Parathyroid adenoma (tissue), 2 donors: ENCODE measurements around the gene IRF1.

Experiments
- H2AFZ ChIP-seq: fragments of 300-600 bp; sonication (generic); one replicate; pipeline ENCODE4 v1.7.0; 2017; ENCODE audit warnings: antibody characterized with exemption, mild to moderate bottlenecking
- H3K27ac ChIP-seq: fragments of 300-600 bp; sonication (generic); one replicate; pipeline ENCODE4 v1.7.0; 2017
- H3K27me3 ChIP-seq: fragments of 300-600 bp; sonication (generic); one replicate; pipeline ENCODE4 v1.7.0; 2017; ENCODE audit warnings: low read length; ENCODE audit not compliant: control insufficient read depth, insufficient read depth
- H3K36me3 ChIP-seq: fragments of 300-600 bp; sonication (generic); one replicate; pipeline ENCODE4 v1.7.0; 2017; ENCODE audit warnings: low read length; ENCODE audit not compliant: control insufficient read depth, insufficient read depth
- H3K4me1 ChIP-seq: fragments of 300-600 bp; sonication (generic); one replicate; pipeline ENCODE4 v1.7.0; 2017; ENCODE audit warnings: control low read depth
- H3K4me2 ChIP-seq: fragments of 300-600 bp; sonication (generic); one replicate; pipeline ENCODE4 v1.7.0; 2017; ENCODE audit warnings: low read length
- H3K4me3 ChIP-seq: fragments of 300-600 bp; sonication (generic); one replicate; pipeline ENCODE4 v1.7.0; 2017; ENCODE audit warnings: low read depth, low read length
- H3K79me2 ChIP-seq: fragments of 300-600 bp; sonication (generic); one replicate; pipeline ENCODE4 v1.7.0; 2017; ENCODE audit warnings: control low read depth
- H3K9ac ChIP-seq: fragments of 300-600 bp; sonication (generic); one replicate; pipeline ENCODE4 v1.7.0; 2017; ENCODE audit warnings: mild to moderate bottlenecking
- H3K9me3 ChIP-seq: fragments of 300-600 bp; sonication (generic); one replicate; pipeline ENCODE4 v1.7.0; 2017; ENCODE audit warnings: low read length; ENCODE audit not compliant: control insufficient read depth
- TF ChIP-seq, protein P1 (sequence below): fragments of 300-600 bp; sonication (generic); IDR thresholded peaks from one replicate; pipeline ENCODE4 v1.7.0; 2017; ENCODE audit warnings: antibody characterized with exemption, mild to moderate bottlenecking
- donor health status: primary hyperparathyroidism.

IRF1 gene

DNA sequence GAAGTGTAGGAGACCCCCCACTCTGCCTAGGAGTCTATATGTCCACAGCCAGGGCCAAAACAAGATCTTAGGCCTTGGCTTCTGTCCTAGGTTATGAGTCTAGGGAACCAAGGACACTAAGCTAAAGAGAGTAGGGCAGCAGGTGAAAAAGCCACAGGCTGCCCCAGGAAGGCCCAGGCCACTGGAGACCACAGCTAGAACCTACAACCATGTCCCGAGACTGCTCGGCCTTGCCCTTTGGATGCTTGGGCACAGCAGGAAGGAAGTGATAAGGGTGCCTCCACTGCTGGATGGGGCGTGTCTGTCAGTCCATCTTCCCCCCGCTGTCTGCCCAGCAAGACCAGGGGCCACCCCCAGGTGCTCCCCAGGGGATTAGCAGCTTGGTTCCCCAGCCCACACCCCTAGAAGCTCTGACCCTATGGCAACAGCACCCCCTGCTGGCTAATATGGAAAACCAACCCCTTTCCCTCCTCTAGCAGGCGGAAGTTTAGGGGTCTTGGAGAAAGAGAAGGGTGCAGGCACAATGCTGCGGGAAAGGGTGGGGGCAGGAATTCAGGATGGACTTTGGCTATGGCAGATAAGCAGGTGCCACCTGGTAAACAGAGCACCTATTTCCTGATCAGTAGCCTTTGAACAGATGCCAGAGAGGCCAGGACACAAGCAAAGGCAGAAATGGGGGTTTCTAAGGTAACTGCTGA, 10.5 kb upstream of the IRF1 start:
- H2AFZ ChIP-seq = no peak overlapping the region
- peak overlapping the region; percentile 34 for H3K27ac ChIP-seq
- H3K27me3 ChIP-seq = no peaks in the 10 kb centered on the region
- no peak overlapping the region for H3K4me3 ChIP-seq
- TF ChIP-seq, protein P1, sequence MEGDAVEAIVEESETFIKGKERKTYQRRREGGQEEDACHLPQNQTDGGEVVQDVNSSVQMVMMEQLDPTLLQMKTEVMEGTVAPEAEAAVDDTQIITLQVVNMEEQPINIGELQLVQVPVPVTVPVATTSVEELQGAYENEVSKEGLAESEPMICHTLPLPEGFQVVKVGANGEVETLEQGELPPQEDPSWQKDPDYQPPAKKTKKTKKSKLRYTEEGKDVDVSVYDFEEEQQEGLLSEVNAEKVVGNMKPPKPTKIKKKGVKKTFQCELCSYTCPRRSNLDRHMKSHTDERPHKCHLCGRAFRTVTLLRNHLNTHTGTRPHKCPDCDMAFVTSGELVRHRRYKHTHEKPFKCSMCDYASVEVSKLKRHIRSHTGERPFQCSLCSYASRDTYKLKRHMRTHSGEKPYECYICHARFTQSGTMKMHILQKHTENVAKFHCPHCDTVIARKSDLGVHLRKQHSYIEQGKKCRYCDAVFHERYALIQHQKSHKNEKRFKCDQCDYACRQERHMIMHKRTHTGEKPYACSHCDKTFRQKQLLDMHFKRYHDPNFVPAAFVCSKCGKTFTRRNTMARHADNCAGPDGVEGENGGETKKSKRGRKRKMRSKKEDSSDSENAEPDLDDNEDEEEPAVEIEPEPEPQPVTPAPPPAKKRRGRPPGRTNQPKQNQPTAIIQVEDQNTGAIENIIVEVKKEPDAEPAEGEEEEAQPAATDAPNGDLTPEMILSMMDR = peak; percentile 91
- no peaks in the 10 kb centered on the region for H3K79me2 ChIP-seq
- no peaks in the 10 kb centered on the region for H3K9me3 ChIP-seq
- H3K4me2 ChIP-seq = no peak overlapping the region
- peaks cover 14% of the 10 kb centered on the region for H3K4me1 ChIP-seq
- no peak overlapping the region for H3K9ac ChIP-seq
- H3K36me3 ChIP-seq = no peaks in the 10 kb centered on the region

DNA sequence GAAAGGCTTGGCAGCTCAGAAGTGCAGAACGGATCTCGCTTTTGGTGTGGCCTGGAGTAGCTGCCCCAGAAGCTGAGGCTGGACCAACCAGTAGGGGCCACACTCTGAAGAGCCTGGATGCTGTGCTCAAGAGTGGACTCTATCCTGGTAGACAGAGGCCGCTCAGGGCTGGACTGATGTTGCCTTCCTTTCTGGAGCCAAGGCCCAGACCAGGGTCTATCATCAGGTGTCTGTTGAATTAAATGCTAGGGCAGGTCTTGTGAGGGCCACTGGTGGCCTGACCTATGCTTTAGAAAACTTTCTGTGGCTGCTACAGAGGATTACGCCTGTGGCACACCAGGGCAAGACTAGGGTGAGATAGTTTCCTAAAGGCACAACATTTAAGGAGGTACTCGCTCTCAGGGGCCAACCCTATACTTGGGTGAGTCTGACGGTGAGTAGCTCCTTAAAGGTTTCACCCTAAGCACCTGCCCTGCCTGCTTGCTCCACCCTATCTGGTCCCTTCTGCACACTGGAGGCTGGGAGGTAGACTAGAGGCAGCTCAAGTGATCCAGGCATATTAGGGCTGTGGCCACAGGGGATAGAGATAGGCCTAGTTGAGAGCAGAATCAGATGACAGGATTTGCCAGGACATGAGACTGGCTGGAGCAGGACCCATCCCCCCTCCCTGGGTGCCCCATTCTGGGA, 9.8 kb upstream of the IRF1 start:
- Histone ChIP-seq H3K79me2 (no peaks in the 10 kb centered on the region), H3K9me3 (no peaks in the 10 kb centered on the region), H3K9ac (no peak overlapping the region), H3K27ac (no peak overlapping the region), H2AFZ (no peak overlapping the region), H3K4me2 (no peak overlapping the region), H3K36me3 (no peaks in the 10 kb centered on the region), H3K4me1 (peaks cover 14% of the 10 kb centered on the region), H3K4me3 (no peak overlapping the region), H3K27me3 (no peaks in the 10 kb centered on the region)
- TF ChIP-seq, protein P1 = no peak

DNA sequence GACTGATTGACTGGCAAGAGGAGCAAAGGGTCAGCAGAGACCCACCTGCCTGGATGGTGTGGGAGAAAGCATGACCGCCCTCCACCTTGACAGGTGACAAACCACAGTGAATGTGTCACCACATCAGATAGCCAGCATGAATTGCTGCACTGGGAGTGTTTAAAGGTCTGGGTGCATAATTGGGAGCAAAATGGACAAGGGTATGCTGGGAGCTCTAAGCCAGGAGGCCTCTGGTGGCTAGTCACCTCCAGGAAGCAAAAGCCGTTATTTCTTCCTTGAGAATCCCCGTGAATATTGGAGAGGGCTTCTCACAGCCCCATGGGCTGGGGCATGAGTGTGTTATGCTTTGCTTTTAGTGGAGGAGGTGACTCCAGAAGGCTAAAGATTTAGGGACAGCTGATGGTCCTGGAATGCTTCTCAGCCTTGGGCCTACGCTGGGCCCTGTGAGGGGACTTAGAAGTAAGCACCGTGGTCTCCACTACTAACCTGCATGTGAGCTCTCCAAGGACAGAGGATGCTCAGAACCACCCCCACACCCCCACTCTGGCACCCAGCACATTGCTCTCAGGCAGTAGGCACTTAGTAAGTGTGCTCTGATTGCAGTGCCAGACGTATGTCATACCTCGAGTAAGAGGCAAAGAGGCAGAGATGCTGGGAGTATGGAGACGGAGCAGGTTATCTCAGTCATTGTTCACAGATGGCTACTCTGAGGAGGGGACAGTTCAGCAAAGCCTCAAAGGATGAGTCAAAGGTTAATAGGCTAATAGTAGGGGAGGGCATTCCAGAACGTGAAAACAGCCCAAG, 9.1 kb upstream of the IRF1 start:
- Histone ChIP-seq H3K27me3 (no peaks in the 10 kb centered on the region), H3K79me2 (no peaks in the 10 kb centered on the region), H2AFZ (no peak overlapping the region), H3K4me1 (peaks cover 14% of the 10 kb centered on the region), H3K27ac (no peak overlapping the region), H3K4me3 (no peak overlapping the region), H3K9ac (no peak overlapping the region), H3K9me3 (no peaks in the 10 kb centered on the region), H3K4me2 (no peak overlapping the region), H3K36me3 (no peaks in the 10 kb centered on the region)
- TF ChIP-seq, protein P1 = no peak

DNA sequence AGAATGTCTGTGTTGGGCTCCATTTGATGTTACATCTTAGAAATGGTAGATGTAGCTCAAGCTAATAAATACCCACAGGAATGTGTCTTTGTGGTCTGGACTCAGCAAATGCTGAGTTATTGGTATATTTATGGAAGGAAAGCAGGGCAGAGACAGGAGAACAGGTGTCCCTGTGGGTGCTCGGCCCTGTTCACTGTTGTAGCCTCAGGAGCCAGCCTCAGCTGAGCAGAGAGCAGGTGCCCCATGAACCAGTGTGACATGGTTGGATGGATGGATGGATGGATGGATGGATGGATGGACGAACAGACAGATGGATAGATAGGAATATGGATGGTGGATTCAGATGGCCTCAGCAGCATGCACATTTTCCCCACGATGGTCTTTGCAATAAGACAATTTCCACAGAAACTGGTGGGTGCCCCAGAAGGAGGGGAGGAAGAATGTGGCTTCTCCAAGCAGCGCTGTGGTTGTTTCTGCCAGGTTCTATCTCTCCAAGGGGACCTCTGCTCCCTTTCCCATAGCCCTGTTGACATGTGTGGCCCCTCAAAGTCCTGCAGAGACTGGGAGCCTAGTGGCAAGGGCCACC, 8.2 kb upstream of the IRF1 start:
- no peaks in the 10 kb centered on the region for H3K36me3 ChIP-seq
- no peak overlapping the region for H2AFZ ChIP-seq
- TF ChIP-seq, protein P1 = no peak
- peaks cover 14% of the 10 kb centered on the region for H3K4me1 ChIP-seq
- no peak overlapping the region for H3K4me3 ChIP-seq
- H3K79me2 ChIP-seq = no peaks in the 10 kb centered on the region
- H3K4me2 ChIP-seq = no peak overlapping the region
- no peaks in the 10 kb centered on the region for H3K27me3 ChIP-seq
- H3K9me3 ChIP-seq = no peaks in the 10 kb centered on the region
- H3K27ac ChIP-seq = peak overlapping the region; percentile 81
- no peak overlapping the region for H3K9ac ChIP-seq
